ENCODE data around the gene OR52E1.

DNA sequence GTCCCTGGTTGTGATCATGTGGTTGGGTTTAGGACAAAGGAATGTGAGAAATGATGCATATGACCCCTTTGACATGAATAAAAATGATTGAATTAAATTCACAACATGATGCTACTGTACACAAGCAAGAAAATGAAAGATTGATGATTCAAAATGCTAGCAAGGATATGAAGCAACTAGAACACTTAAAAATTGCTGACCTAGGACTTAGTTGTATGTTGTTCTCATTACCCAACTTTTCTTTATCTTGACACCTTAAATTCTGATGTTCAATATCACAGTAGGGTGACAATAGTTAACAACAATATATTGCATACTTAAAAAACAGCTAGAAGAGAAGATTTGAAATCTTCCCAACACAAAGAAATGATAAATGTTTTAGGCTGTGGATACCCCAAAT, 48.2 kb downstream of the OR52E1 start:
- no peak for TF ChIP-seq EZH2 (IDR thresholded peaks at IDR 0.05; ENCODE audit: low read length, missing control alignments)
- TF ChIP-seq, protein P1, sequence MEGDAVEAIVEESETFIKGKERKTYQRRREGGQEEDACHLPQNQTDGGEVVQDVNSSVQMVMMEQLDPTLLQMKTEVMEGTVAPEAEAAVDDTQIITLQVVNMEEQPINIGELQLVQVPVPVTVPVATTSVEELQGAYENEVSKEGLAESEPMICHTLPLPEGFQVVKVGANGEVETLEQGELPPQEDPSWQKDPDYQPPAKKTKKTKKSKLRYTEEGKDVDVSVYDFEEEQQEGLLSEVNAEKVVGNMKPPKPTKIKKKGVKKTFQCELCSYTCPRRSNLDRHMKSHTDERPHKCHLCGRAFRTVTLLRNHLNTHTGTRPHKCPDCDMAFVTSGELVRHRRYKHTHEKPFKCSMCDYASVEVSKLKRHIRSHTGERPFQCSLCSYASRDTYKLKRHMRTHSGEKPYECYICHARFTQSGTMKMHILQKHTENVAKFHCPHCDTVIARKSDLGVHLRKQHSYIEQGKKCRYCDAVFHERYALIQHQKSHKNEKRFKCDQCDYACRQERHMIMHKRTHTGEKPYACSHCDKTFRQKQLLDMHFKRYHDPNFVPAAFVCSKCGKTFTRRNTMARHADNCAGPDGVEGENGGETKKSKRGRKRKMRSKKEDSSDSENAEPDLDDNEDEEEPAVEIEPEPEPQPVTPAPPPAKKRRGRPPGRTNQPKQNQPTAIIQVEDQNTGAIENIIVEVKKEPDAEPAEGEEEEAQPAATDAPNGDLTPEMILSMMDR (conservative IDR thresholded peaks at IDR 0.05 in 1 of 2, IDR thresholded peaks at IDR 0.05 in 1 of 2; ENCODE audit: low read depth in 1 of 2, low read length in 2 of 2), result no peak
